Measurements from ENCODE around the gene KANSL1.

Gene KANSL1

GRCh38 chr17:45994987-45995386 is 198.2 kb downstream of the KANSL1 start:
- no peak for DNase-seq

DNA sequence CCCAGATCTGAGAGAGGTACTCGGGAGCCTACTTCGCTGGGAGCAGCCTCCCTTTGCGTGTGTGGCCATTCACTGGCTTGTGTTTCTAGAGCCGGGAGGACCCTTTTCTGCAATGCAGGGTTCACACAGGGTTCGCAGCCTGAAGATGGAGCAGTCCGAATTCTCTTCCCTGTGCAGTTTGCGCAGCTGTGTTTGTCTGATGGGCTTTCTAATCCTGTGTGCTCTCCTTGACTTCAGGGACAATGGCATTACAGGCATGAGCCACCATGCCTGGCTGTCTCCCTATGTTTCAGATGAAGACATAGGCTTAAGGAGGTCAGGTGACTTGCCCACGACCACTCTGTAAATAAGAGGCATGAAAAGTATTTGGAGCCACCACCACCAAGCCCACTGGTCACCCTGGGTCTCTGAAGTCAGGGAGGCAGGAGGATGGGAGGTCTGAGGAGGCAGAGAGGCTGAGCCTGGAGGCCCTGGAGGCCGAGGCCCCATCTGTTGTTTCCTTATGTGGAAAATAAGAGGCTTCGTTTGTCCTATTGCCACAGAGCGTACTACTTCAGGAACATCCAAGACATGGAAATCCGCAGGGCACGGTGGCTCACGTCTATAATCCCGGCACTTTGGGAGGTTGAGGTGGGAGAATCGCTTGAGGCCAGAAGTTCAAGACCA is 199.1 kb downstream of the KANSL1 start:
- DNase-seq: no peak

DNA sequence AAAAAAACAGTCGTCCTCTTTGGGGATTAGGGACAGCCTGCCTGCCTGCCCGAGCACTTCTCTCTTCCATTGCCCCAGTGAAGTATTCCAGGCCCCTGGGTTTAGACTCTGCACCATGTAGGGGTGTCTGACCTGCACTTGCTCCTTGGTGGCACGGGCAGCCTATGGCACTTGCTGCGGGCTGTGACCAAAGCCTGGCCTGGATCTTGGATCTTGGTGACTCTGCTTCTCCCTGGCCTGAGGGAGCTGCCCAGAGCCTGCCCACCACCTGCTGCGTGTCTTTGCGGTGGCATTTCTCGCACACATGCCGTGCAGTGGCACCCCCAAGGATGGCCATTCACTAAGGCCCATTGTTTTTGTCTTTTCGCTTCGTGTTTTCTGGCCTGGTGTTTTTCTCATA is 200.3 kb downstream of the KANSL1 start:
- DNase-seq: no peak

DNA sequence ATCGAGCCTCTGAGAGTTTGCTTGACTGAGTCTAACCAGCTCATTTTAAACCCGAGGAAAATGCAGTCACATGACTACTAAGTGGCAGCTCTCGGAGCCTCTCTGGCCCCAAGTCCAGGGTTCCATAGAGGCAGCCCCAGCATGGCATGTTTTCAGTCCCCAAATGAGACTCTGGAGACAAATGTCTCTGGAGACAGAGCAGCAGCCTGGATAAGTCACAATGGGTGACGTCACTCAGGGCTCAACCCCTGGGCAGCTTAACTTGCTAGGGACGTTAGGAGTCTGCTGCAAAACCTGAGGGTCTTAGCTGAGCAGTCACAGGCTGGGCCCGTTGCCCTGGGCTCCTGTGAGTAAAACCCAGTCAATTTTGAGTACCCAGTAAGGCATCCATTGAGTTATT is 201.1 kb downstream of the KANSL1 start:
- no peak for DNase-seq

- no peak for DNase-seq
These were observed 201.9 kb downstream of the KANSL1 start for GRCh38 chr17:45991341-45991740.

GRCh38 chr17:45990886-45991285 is 202.3 kb downstream of the KANSL1 start:
- DNase-seq: no peak

DNA sequence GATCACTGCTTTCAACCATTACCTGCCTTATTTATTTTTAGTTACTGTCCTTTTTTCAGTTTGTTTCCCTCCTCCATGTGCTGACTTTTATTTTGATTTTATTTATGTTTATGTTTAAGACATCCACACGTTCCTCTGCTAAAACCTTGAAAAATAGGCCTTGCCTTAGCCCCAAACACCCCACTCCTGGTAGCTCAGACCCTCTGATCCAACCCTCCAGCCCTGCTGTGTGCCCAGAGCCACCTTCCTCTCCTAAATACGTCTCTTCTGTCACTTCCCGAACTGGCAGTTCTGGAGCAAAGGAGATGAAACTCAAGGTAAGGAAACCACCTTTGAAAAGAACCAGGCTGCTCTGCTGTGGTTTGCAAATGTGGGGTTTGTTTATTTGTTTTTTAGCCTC is 203.5 kb downstream of the KANSL1 start:
- no peak for DNase-seq

GRCh38 chr17:45987706-45988105 is 205.5 kb downstream of the KANSL1 start:
- no peak for DNase-seq

- no peak for DNase-seq
These were observed 207.2 kb downstream of the KANSL1 start for GRCh38 chr17:45986056-45986455.

GRCh38 chr17:45985447-45985846 is 207.8 kb downstream of the KANSL1 start:
- no peak for DNase-seq

DNA sequence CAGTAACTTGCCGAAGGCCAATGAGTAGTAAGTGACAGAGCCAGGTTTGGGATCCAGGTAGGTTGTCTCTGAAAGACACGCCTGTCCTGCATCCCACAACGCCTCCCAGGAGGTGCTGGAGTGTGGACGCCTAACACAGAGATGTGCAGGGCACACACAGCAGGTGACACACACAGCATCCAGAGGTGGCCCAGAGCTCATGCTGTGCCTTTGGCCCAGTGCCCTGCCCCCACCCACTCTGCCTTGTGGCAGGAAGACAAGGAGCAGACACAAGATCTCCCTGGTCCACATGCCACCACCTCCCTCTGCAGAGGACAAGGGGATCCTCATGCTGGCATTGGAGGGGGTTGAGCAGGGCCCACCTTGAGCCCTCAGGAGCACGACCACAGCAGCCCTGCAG is 208.9 kb downstream of the KANSL1 start:
- no peak for DNase-seq

DNA sequence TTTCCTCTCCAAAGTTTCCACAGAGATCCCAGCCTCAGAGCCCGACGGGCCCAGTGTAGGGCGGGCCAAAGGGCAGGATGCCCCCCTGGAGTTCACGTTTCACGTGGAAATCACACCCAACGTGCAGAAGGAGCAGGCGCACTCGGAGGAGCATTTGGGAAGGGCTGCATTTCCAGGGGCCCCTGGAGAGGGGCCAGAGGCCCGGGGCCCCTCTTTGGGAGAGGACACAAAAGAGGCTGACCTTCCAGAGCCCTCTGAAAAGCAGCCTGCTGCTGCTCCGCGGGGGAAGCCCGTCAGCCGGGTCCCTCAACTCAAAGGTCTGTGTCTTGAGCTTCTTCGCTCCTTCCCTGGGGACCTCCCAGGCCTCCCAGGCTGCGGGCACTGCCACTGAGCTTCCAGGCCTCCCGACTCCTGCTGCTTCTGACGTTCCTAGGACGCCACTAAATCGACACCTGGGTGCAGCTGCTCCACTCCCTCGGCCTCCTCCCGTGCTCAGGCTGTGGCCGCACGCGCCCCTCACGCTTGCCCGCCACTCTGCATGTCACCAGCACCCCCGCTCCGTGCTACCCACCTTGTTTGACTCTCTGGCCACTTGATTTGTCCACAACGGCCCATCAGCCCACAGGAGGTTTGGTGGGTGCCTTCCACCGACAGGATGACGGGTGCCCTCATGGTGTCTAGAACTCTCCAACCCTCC is 209.5 kb downstream of the KANSL1 start:
- no peak for DNase-seq

DNA sequence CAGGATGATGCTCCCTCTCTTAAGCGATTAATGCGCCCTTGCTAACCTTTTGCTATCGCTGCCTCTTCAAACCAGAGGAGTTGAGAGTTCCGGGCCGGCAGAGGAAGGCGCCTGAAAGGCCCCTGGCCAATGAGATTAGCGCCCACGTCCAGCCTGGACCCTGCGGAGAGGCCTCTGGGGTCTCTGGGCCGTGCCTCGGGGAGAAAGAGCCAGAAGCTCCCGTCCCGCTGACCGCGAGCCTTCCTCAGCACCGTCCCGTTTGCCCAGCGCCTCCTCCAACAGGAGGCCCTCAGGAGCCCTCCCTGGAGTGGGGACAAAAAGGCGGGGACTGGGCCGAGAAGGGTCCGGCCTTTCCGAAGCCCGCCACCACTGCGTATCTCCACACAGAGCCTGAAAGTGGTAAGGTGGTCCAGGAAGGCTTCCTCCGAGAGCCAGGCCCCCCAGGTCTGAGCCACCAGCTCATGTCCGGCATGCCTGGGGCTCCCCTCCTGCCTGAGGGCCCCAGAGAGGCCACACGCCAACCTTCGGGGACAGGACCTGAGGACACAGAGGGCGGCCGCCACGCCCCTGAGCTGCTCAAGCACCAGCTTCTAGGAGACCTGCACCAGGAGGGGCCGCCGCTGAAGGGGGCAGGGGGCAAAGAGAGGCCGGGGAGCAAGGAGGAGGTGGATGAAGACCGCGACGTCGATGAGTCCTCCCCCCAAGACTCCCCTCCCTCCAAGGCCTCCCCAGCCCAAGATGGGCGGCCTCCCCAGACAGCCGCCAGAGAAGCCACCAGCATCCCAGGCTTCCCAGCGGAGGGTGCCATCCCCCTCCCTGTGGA is 210.2 kb downstream of the KANSL1 start:
- no peak for DNase-seq

- DNase-seq: no peak
These were observed 211.9 kb downstream of the KANSL1 start for GRCh38 chr17:45981306-45981705.

DNA sequence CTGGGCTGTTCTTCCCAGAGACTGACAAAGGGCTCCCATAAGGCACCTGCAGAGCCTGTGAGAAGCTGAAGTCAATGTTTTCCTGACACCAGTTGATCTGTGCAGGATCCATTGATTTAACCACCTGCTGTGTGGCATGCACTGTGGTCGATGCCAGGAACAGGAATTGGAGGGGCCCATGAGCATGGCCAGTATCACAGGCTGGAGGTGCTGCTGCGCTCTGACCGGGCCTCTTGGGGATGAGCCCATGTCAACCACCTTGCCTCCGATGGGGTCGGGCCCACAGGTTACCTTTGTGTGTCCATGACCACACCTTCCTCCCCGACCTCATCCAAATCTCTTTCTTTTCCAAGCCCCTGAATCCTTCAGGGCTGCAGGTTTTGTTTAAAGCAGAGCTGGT is 212.4 kb downstream of the KANSL1 start:
- DNase-seq: no peak

Measured in activated CD4-positive, alpha-beta T cell treated with anti-CD3 and anti-CD28 coated beads, Interleukin-2, amount 50 U/mL, for 4 hours (primary cell).